ENCODE data around the gene NEK1. TPM values are rescaled to one million over a fixed set of nuclear protein-coding genes. Genes with fewer than 3 reads are reported as not detected.
A peak's percentile ranks its signal among the peaks of the same experiment; 100 is the strongest.

The NEK1 gene
- total and polyA plus RNA-seq, 4 donors: 3.6 to 32.9 (median 9.3) TPM

DNA sequence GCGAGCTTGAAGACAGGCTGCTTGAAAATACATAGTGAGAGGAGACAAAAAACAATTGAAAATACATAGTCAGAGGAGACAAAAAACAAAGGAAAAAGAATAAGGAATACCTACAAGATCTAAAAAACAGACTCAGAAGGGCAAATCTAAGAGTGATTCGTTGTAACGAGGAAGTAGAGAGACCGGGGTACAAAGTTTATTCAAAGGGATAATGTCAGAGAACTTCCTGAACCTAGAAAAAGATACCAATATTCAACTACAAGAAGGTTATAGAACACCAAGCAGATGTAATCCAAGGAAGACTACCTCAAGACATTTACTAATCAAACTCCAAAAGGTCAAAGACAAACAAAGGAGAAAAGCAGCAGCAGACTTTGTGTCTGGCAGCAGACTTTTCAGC lies 165.6 kb downstream of the NEK1 start:
- no peak overlapping the region for H3K9ac ChIP-seq (ENCODE audit: insufficient read depth in 1 of 2, low read length in 2 of 2)
- ATAC-seq (ENCODE audit: insufficient read depth, low FRiP score): no peak
- no peak for DNase-seq

DNA sequence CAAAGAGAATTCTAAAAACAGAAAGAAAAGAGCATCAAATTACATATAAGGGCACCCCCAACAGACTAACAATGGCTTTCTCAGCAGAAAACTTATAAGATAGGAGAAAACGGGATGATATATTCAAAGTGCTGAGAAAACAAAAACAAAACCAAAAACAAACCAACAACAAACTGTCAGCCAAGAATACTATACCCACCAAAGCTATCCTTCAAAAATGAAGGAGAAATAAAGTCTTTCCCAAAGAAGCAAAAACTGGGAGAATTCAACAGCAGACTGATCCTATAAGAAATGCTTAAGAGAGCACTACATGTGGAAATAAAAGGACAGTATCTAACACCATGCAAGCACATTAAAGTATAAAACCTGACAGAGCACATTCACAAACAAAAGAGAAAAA lies 168.6 kb downstream of the NEK1 start:
- no peak overlapping the region for H3K27ac ChIP-seq (ENCODE audit: low read depth in 1 of 2, low read length in 1 of 2)
- 92 to 100% methylated on average over 1 of the region's 1 CpG for WGBS, 2 donors
- H3K4me3 ChIP-seq: no peak overlapping the region
- H3K9me3 ChIP-seq (ENCODE audit: control insufficient read depth in 4 of 4, insufficient read depth in 3 of 4, low read length in 3 of 4): peaks cover 6 to 11% (median 6%) of the 10 kb centered on the region in 4 donors
- ATAC-seq (ENCODE audit: insufficient read depth, low FRiP score) (no peak), DNase-seq (peak in 1 of 3 donors; percentile 11)
- no peak overlapping the region for H3K9ac ChIP-seq (ENCODE audit: insufficient read depth in 1 of 2, low read length in 2 of 2)
- H3K27me3 ChIP-seq (ENCODE audit: control insufficient read depth in 3 of 3, insufficient read depth in 3 of 3, low read length in 2 of 3): no peaks in the 10 kb centered on the region
- H3K36me3 ChIP-seq (ENCODE audit: control insufficient read depth in 4 of 4, insufficient read depth in 4 of 4, low read length in 4 of 4): peaks cover 1 to 19% (median 10%) of the 10 kb centered on the region in 4 donors
- H3K4me1 ChIP-seq (ENCODE audit: control insufficient read depth in 5 of 5, insufficient read depth in 5 of 5, low read length in 5 of 5): peaks cover 3 to 13% (median 6%) of the 10 kb centered on the region in 5 donors
- TF ChIP-seq, protein P1, sequence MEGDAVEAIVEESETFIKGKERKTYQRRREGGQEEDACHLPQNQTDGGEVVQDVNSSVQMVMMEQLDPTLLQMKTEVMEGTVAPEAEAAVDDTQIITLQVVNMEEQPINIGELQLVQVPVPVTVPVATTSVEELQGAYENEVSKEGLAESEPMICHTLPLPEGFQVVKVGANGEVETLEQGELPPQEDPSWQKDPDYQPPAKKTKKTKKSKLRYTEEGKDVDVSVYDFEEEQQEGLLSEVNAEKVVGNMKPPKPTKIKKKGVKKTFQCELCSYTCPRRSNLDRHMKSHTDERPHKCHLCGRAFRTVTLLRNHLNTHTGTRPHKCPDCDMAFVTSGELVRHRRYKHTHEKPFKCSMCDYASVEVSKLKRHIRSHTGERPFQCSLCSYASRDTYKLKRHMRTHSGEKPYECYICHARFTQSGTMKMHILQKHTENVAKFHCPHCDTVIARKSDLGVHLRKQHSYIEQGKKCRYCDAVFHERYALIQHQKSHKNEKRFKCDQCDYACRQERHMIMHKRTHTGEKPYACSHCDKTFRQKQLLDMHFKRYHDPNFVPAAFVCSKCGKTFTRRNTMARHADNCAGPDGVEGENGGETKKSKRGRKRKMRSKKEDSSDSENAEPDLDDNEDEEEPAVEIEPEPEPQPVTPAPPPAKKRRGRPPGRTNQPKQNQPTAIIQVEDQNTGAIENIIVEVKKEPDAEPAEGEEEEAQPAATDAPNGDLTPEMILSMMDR (IDR thresholded peaks at IDR 0.05; ENCODE audit: control extremely low read depth, extremely low read depth): no peak

More for the DNA sequence above, 165.6 kb downstream of the NEK1 start:
- WGBS, 2 donors: 89 to 92% methylated on average over 4 of the region's 4 CpGs
- no peaks in the 10 kb centered on the region for H3K27me3 ChIP-seq (ENCODE audit: control insufficient read depth in 3 of 3, insufficient read depth in 3 of 3, low read length in 2 of 3)
- TF ChIP-seq, protein P1 (IDR thresholded peaks at IDR 0.05; ENCODE audit: control extremely low read depth, extremely low read depth): no peak
- H3K27ac ChIP-seq (ENCODE audit: low read depth in 1 of 2, low read length in 1 of 2): no peak overlapping the region
- H3K36me3 ChIP-seq (ENCODE audit: control insufficient read depth in 4 of 4, insufficient read depth in 4 of 4, low read length in 4 of 4): peaks cover 5 to 19% (median 10%) of the 10 kb centered on the region in 4 donors
- H3K4me3 ChIP-seq: no peak overlapping the region
- peaks cover 6 to 11% (median 8%) of the 10 kb centered on the region in 4 donors for H3K9me3 ChIP-seq (ENCODE audit: control insufficient read depth in 4 of 4, insufficient read depth in 3 of 4, low read length in 3 of 4)
- H3K4me1 ChIP-seq (ENCODE audit: control insufficient read depth in 5 of 5, insufficient read depth in 5 of 5, low read length in 5 of 5): peaks cover 0 to 1% (median 0%) of the 10 kb centered on the region in 5 donors

DNA sequence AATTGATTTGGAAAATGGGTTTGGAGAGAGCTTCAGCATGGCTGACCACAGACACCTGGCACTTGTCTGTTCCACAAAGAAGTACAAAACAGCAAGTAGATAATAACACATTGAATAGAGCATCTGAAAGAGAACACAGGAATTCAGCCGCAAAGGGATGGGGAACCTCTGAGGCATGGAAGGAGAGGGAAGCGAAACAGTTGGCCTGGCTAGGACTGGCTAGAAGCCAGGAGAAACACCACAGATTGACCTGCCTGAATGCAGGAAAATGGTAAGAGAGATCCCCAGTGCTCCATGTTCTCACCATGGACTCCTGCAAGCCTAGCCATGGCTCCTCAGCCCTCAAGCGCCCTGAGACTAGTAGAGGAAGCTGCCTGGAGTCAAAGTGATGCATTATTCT lies 171.9 kb downstream of the NEK1 start:
- Histone ChIP-seq H3K4me1 (ENCODE audit: control insufficient read depth in 5 of 5, insufficient read depth in 5 of 5, low read length in 5 of 5) (peaks cover 3 to 27% (median 13%) of the 10 kb centered on the region in 5 donors), H3K27me3 (ENCODE audit: control insufficient read depth in 3 of 3, insufficient read depth in 3 of 3, low read length in 2 of 3) (no peaks in the 10 kb centered on the region), H3K27ac (ENCODE audit: low read depth in 1 of 2, low read length in 1 of 2) (no peak overlapping the region), H3K4me3 (no peak overlapping the region), H3K36me3 (ENCODE audit: control insufficient read depth in 4 of 4, insufficient read depth in 4 of 4, low read length in 4 of 4) (peaks cover 0 to 14% (median 5%) of the 10 kb centered on the region in 4 donors), H3K9ac (ENCODE audit: insufficient read depth in 1 of 2, low read length in 2 of 2) (no peak overlapping the region), H3K9me3 (ENCODE audit: control insufficient read depth in 4 of 4, insufficient read depth in 3 of 4, low read length in 3 of 4) (peaks cover 2 to 11% (median 6%) of the 10 kb centered on the region in 4 donors)
- ATAC-seq (ENCODE audit: insufficient read depth, low FRiP score): no peak
- TF ChIP-seq, protein P1 (IDR thresholded peaks at IDR 0.05; ENCODE audit: control extremely low read depth, extremely low read depth): no peak
- DNase-seq: peak in 1 of 3 donors; percentile 6
- WGBS, 2 donors: 90 to 91% methylated on average over 3 of the region's 3 CpGs

DNA sequence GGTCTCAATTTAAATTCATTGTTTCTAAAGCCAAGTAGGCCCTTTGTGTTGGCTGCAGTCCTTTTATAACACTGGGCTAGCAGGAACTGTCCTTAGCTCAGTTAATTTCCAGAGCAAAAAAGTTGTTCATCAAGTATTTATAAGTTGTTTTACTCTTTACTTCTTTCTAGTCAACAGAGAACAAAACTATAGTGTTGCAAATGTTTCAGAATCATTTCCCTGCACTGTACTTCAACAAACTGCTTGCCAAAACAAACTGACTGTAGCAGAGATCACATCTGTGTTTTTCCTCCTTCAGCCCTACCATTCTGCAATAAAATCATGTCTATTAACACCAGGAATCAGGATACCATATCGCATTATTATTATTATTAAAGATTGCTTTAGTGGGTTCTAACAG lies 173.1 kb downstream of the NEK1 start:
- Histone ChIP-seq H3K9ac (ENCODE audit: insufficient read depth in 1 of 2, low read length in 2 of 2) (no peak overlapping the region), H3K4me3 (no peak overlapping the region), H3K27ac (ENCODE audit: low read depth in 1 of 2, low read length in 1 of 2) (no peak overlapping the region), H3K9me3 (ENCODE audit: control insufficient read depth in 4 of 4, insufficient read depth in 3 of 4, low read length in 3 of 4) (peaks cover 0 to 6% (median 5%) of the 10 kb centered on the region in 4 donors), H3K36me3 (ENCODE audit: control insufficient read depth in 4 of 4, insufficient read depth in 4 of 4, low read length in 4 of 4) (peaks cover 0 to 6% (median under 1%) of the 10 kb centered on the region in 4 donors), H3K27me3 (ENCODE audit: control insufficient read depth in 3 of 3, insufficient read depth in 3 of 3, low read length in 2 of 3) (no peaks in the 10 kb centered on the region), H3K4me1 (ENCODE audit: control insufficient read depth in 5 of 5, insufficient read depth in 5 of 5, low read length in 5 of 5) (peaks cover 3 to 27% (median 13%) of the 10 kb centered on the region in 5 donors)
- ATAC-seq (ENCODE audit: insufficient read depth, low FRiP score): peak; percentile 19
- TF ChIP-seq, protein P1 (IDR thresholded peaks at IDR 0.05; ENCODE audit: control extremely low read depth, extremely low read depth): no peak
- 72 to 80% methylated on average over 1 of the region's 1 CpG for WGBS, 2 donors
- DNase-seq: peak in 2 of 3 donors; percentile 49 to 60
